ENCODE data around the gene FOXJ1. TPM values are rescaled to one million over a fixed set of nuclear protein-coding genes. Genes with fewer than 3 reads are reported as not detected.

Gene FOXJ1
- total and polyA plus RNA-seq, 2 of the 4 experiments (the other 2 are of a cell fraction), result 0.05 TPM; not detected in 1

GRCh38 chr17:76176701-76177574, 35.9 kb upstream of the FOXJ1 start:
- Histone ChIP-seq H3K18ac (ENCODE audit: low read depth, low read length) (no peak overlapping the region), H3K4ac (ENCODE audit: low read depth, low read length) (no peak overlapping the region), H3K9me1 (ENCODE audit: insufficient read depth, low read length) (0 out of 2 replicates have a peak, but pooled peaks cover 2% of the 10 kb centered on the region), H3K56ac (ENCODE audit: extremely low read depth, insufficient read depth, low read length) (no peak overlapping the region), H3K4me1 (ENCODE audit: control insufficient read depth, insufficient read depth, low read length) (no peaks in the 10 kb centered on the region), H3K27me3 (ENCODE audit: control insufficient read depth, insufficient read depth, low read length) (no peaks in the 10 kb centered on the region), H2AK9ac (replicated peaks; ENCODE audit: low read depth, low read length, poor library complexity) (no peak overlapping the region), H3K4me3 (ENCODE audit: insufficient read depth, low read depth, low read length) (no peak overlapping the region), H3K36me3 (ENCODE audit: control insufficient read depth, insufficient read depth, low read length) (no peaks in the 10 kb centered on the region), H4K91ac (ENCODE audit: insufficient read depth, low read depth, low read length) (no peak overlapping the region), H3K27ac (ENCODE audit: insufficient read depth, low read length) (no peak overlapping the region), H3K23ac (ENCODE audit: low read depth, low read length) (no peak overlapping the region), H2AFZ (replicated peaks; ENCODE audit: low read length, poor library complexity) (no peak overlapping the region), H2BK20ac (ENCODE audit: low read depth, low read length) (no peak overlapping the region), H2AK5ac (ENCODE audit: low read depth, low read length) (no peak overlapping the region), H3K79me1 (ENCODE audit: low read depth in 1 of 2, low read length in 2 of 2) (no peaks in the 10 kb centered on the region), H3K9me3 (ENCODE audit: control insufficient read depth, insufficient read depth, low read length) (no peaks in the 10 kb centered on the region), H4K20me1 (ENCODE audit: insufficient read depth, low read length) (no peaks in the 10 kb centered on the region), H3K14ac (replicated peaks; ENCODE audit: low read depth, low read length) (no peak overlapping the region), H3K9ac (ENCODE audit: low read depth, low read length) (no peak overlapping the region), H2BK5ac (ENCODE audit: low read depth, low read length, poor library complexity, severe bottlenecking) (no peak overlapping the region), H3K4me2 (ENCODE audit: low read depth, low read length) (no peak overlapping the region), H4K5ac (ENCODE audit: low read depth, low read length) (no peak overlapping the region), H2BK120ac (ENCODE audit: low read depth, low read length) (no peak overlapping the region), H4K8ac (ENCODE audit: low read depth in 2 of 2, low read length in 2 of 2) (no peak overlapping the region), H2BK15ac (ENCODE audit: low read depth, low read length) (no peak overlapping the region)
- intact Hi-C loops (cut with micrococcal nuclease), result no loop called here
- dilution Hi-C loops (cut with HindIII; ENCODE audit: low sequenced_read_pairs, unreplicated experiment), result no loop called here
- WGBS, 2 experiments (ENCODE audit: extremely low coverage in 2 of 2, insufficient read length in 1 of 2), result 94% methylated on average over 21 of the region's 34 CpGs; no CpG with 5 or more reads in 1 of the 2 experiments
- TF ChIP-seq RFX5 (IDR thresholded peaks at IDR 0.05; ENCODE audit: low read depth, low read length) (no peak), ELK1 (IDR thresholded peaks at IDR 0.05; ENCODE audit: borderline replicate concordance, low read depth, low read length) (no peak), POLR2A (IDR thresholded peaks at IDR 0.05; ENCODE audit: low read depth, low read length) (no peak), SMC3 (IDR thresholded peaks at IDR 0.05; ENCODE audit: low read depth, low read length) (no peak), RAD21 (IDR thresholded peaks at IDR 0.05; ENCODE audit: low read length) (no peak), MAZ (IDR thresholded peaks at IDR 0.05; ENCODE audit: borderline replicate concordance, low read depth, low read length) (no peak), CEBPB (IDR thresholded peaks at IDR 0.05; ENCODE audit: low read depth, low read length) (no peak), CHD1 (IDR thresholded peaks at IDR 0.05; ENCODE audit: low read depth, low read length) (no peak), NFE2L2 (IDR thresholded peaks at IDR 0.05; ENCODE audit: low read depth, low read length) (no peak)
- DNase-seq (no peak), ATAC-seq (ENCODE audit: low read depth) (no peak)
- POLR2A ChIA-PET (ENCODE audit: unreplicated experiment), result no interaction called here
- in situ Hi-C loops (cut with MboI; ENCODE audit: low sequenced_read_pairs), result no loop called here
- no TSS peak for BruUV-seq (replicated peaks)
- CTCF ChIA-PET, result no interaction called here

Data from IMR-90 (cell line).